Measurements from ENCODE around the gene SENP1. TPM values are rescaled to one million over a fixed set of nuclear protein-coding genes. Genes with fewer than 3 reads are reported as not detected.

The SENP1 gene
- 11.0 and 11.4 TPM in 2 replicates for total RNA-seq

DNA sequence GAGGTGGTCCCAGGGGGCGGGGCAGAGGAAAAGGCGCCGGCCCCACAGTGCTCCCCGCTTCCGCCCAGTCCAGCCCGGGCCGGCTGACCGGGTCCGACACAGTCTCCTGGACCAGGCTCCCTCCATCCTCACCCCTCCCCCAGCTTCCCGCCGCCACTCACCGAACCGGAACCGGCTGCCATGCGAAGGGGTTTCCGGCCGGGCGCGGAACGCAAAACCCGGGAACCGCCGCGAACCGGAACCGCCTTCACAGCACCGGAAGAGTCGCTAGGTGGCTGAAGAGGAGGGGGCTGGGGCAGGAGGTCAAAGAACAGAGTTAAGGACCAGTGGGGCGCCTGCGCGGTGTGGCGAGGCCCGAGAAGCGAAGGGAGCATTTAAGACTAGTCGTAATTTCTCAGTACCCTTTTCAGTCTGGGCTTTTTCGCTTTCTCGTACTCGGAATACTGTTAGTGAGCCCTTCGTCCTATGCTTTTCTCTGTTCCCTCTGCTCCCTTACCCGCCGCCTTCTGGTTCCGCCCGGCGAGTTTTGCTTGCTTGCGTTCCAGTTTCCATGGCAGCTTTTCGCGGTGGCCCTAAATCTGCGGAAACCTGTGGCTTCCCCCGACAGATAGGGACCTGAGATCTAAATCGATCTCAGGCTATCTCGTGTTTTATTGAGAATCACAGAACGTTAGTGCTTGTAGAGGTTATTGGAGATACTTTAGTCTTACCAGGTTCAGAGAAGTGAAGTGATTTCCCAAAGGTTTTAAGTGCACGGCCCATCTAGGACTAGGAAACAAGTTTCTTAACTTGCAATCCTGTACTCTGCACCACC, at the start of gene SENP1:
Gene SENP1, minus strand, starts transcription at position 213 of the 814 bp plus-strand sequence. CDS start 4,607 bp downstream, outside the sequence.

DNA sequence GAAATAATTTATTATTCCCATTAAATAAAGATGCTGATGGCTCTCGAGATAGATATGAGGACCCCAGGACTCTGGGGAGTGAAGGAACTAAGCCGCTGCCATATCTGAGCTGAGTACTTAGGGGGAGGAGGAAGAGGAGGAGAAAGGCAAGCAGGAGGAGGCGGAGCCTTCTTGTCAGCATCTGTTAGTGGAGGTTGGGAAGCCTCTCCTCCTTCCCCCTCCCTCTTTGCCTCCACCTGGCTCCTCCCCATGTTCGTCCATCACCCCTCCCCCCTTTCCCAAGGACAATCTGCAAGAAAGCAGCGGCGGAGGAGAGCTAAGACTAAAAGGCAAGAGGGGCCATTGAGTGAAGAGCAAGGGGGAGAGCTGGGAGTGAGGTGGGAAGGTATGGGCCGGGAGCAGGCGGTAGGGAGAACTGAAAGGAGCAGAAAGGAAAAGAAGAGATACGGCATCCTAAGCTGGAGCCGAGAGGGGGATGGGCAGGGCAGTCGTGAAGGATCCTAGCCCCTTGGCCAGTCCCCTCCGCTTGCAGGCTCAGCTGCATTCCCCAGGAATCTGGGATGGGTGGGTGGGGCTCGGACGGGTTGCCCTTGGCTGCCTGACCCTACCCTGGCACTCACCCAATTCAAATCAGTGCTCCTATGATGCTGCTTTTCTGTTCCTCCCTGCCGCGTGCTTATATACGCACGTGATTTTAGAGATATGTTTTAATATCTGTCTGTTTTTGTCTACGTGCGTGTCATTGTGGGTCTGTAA, 13.4 kb upstream of the SENP1 start, which contains the start of gene PFKM:
Gene PFKM, plus strand, starts transcription at position 287 of the 756 bp plus-strand sequence. CDS start 3,411 bp downstream, outside the sequence.

DNA sequence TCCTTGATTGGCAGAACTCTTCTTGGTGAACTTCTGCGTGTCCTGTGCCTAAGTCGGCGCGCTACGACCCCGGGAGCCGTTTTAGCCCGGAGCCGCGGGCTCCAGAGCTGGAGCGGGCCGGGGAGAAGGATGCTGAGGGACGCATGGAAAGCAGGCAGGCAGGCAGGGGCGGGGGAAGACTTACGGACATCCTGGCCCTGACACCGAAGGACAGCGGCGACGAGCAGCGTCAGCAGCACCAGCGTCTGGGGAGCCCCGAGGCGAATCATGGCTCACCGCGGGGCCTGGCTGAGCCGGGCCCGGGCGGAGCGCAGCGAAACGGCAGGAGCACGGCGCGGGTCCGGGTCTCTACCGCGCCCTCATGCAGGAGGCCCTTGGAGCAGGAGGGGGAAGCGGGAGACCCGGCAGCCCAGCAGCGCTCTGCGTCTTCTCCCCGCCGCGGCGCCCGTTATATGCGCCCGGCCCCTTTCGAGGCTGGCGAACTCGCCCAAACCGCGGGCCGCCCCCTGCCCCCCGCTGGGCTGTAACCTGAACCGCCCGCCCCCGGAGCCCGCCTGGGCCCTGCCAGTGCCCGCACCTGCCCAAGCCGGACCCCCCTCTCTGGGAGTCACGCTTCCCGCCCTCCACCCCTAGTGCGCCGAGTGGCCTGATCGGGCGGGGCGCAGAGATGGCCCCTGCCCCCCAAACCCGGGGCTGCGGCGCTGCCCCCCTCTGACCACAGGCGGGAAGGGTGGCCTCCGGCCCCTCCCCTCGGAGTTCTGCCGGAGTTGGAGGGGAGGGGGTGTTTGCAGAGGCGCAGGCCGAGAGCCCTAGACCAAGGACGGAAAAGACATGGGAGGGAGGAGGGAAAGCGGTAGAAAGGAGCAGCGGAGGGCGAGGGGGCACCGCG, 101.6 kb downstream of the SENP1 start, which contains the start of gene COL2A1:
Gene COL2A1, minus strand, starts transcription at position 424 of the 889 bp plus-strand sequence. Its CDS starts 155 bp downstream, at position 269.

Other genes with a start within 250 kb of the SENP1 start
- gene VDR, start 201.1 kb downstream of the SENP1 start, total RNA-seq = 13.0 and 13.6 TPM in 2 replicates
- 81.9 and 86.5 TPM in 2 replicates for gene TMEM106C, start 142.5 kb downstream of the SENP1 start, total RNA-seq
- not detected in 2 replicates for gene COL2A1, start 101.6 kb downstream of the SENP1 start, total RNA-seq
- gene PFKM, start 13.3 kb upstream of the SENP1 start, total RNA-seq = 85.8 and 115 TPM in 2 replicates
- 12.4 and 18.4 TPM in 2 replicates for gene ASB8, start 51.4 kb upstream of the SENP1 start, total RNA-seq
- 1.9 and 2.2 TPM in 2 replicates for gene CCDC184, start 77.6 kb upstream of the SENP1 start, total RNA-seq
- not detected in 2 replicates for gene OR10AD1, start 97.2 kb upstream of the SENP1 start, total RNA-seq
- gene ZNF641, start 244.8 kb upstream of the SENP1 start, total RNA-seq = 11.8 and 12.2 TPM in 2 replicates

Data from smooth muscle cell of the pulmonary artery (primary cell).